K562 (cell line): ENCODE measurements around the gene PDE11A. TPM values are rescaled to one million over a fixed set of nuclear protein-coding genes. Genes with fewer than 3 reads are reported as not detected.

Source experiments
- DPF2 ChIP-seq: fragments of 450-650 bp; IDR thresholded peaks from 2 replicates; pipeline ENCODE4 v1.6.1; 2016
- ELF1 ChIP-seq: fragments of 200-800 bp; sonication (Bioruptor generic); IDR thresholded peaks from 2 replicates; pipeline ENCODE4 v1.6.1; 2016; ENCODE audit warnings: missing genetic modification characterization, missing compliant biosample characterization
- L3MBTL2 ChIP-seq: fragments of 450-650 bp; IDR thresholded peaks from 2 replicates; pipeline ENCODE4 v1.6.1; 2016; ENCODE audit warnings: mild to moderate bottlenecking, moderate library complexity
- polyA plus RNA-seq, 8 experiments: library from polyadenylated mRNA; depleted of rRNA in 4 of 8; stranded (reverse) in 5 of 8; unstranded in 3 of 8; fragments of >200 nt; fragmentation: Nextera tagmentation in 2 of 8; fragmentation: Illumina TruSeq in 1 of 8; extraction: Ambion mirVana in 2 of 8; extraction: Trizol in 1 of 8; gene quantifications; 2 replicates each; pipeline versions ENCODE4 v1.2.1 to v1.2.3, GENCODE V29; 2011 to 2014; ENCODE audit warnings: inconsistent platforms in 1 of 8, missing spikeins in 1 of 8
- total RNA-seq, 7 experiments: library from RNA; depleted of rRNA in 6 of 7; stranded (reverse); fragments of >200 nt in 6 of 7; fragmentation: Illumina TruSeq in 2 of 7; extraction: Trizol in 2 of 7; gene quantifications; 2 replicates each; pipeline versions ENCODE4 v1.2.1 to v1.2.3, GENCODE V29; 2011 to 2021; ENCODE audit warnings: low replicate concordance in 1 of 7
- TF ChIP-seq, protein P1 (sequence below): fragments of 250-450 bp; sonication (Bioruptor Pico); IDR thresholded peaks from 2 replicates; pipeline ENCODE4 v1.4.0; 2020
- TF ChIP-seq, protein P2 (sequence below): fragments of 250-450 bp; sonication (Bioruptor Pico); IDR thresholded peaks from 2 replicates; pipeline ENCODE4 v1.6.1; 2021; ENCODE audit warnings: mild to moderate bottlenecking

Gene PDE11A
- total and polyA plus RNA-seq, 9 of the 15 experiments (the other 6 are each of a cell fraction or from before 2014, with no cell fraction given), result 3.2 to 22.1 (median 5.7) TPM

DNA sequence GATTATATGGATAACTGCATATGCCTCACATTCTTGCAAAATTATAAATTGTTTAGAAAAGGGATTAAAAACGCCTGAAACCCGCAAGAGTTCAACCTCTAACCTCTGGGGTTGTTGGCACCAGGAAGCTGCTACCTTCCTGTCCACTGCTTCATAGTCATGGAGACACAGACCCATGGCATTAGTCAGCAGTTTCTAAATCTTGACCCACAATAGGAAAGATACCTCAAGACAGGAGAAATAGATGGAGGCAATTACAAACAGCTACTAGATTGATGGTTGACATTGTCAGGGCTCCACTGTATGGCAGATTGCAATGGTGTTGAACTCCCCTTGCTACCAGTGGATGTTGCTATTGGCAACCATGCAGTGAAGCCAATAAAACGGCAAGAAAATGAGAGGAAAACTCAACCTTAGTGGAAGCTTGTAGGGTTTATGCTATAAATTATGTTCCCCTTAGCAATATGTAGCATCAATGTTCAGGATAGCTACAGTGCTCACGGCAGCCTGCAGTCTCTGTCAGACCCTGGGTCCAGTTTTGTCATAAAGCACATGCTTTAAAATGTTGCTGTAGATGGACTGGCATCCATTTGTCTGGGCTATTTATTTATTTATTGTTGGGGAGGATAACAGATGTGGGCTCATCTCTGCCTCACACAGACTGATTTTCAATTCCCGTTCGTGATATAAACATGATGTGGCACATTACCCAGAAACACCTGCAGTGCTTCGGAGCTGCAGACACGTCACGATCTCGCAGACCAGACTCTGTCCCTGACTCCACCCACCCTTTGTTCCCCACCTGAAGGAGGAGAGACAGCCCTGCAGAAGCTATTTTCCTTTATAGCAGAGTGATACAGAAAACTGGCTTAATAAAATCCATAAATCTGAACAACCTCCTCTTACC, 446.6 kb downstream of the PDE11A start (continued):
- TF ChIP-seq, protein P1, sequence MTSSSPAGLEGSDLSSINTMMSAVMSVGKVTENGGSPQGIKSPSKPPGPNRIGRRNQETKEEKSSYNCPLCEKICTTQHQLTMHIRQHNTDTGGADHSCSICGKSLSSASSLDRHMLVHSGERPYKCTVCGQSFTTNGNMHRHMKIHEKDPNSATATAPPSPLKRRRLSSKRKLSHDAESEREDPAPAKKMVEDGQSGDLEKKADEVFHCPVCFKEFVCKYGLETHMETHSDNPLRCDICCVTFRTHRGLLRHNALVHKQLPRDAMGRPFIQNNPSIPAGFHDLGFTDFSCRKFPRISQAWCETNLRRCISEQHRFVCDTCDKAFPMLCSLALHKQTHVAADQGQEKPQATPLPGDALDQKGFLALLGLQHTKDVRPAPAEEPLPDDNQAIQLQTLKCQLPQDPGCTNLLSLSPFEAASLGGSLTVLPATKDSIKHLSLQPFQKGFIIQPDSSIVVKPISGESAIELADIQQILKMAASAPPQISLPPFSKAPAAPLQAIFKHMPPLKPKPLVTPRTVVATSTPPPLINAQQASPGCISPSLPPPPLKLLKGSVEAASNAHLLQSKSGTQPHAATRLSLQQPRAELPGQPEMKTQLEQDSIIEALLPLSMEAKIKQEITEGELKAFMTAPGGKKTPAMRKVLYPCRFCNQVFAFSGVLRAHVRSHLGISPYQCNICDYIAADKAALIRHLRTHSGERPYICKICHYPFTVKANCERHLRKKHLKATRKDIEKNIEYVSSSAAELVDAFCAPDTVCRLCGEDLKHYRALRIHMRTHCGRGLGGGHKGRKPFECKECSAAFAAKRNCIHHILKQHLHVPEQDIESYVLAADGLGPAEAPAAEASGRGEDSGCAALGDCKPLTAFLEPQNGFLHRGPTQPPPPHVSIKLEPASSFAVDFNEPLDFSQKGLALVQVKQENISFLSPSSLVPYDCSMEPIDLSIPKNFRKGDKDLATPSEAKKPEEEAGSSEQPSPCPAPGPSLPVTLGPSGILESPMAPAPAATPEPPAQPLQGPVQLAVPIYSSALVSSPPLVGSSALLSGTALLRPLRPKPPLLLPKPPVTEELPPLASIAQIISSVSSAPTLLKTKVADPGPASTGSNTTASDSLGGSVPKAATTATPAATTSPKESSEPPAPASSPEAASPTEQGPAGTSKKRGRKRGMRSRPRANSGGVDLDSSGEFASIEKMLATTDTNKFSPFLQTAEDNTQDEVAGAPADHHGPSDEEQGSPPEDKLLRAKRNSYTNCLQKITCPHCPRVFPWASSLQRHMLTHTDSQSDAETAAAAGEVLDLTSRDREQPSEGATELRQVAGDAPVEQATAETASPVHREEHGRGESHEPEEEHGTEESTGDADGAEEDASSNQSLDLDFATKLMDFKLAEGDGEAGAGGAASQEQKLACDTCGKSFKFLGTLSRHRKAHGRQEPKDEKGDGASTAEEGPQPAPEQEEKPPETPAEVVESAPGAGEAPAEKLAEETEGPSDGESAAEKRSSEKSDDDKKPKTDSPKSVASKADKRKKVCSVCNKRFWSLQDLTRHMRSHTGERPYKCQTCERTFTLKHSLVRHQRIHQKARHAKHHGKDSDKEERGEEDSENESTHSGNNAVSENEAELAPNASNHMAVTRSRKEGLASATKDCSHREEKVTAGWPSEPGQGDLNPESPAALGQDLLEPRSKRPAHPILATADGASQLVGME (CRISPR knock-in tag), result 0 out of 2 replicates have a peak, but pooled peaks have one; percentile 75
- TF ChIP-seq DPF2 (0 out of 2 replicates have a peak, but pooled peaks have one; percentile 12), L3MBTL2 (peak; percentile 21; the same call in 1 of the 2 replicates), ELF1 (tag) (peak; percentile 64; the same call in 1 of the 2 replicates)
- TF ChIP-seq, protein P2, sequence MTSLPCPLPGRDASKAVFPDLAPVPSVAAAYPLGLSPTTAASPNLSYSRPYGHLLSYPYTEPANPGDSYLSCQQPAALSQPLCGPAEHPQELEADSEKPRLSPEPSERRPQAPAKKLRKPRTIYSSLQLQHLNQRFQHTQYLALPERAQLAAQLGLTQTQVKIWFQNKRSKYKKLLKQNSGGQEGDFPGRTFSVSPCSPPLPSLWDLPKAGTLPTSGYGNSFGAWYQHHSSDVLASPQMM (CRISPR knock-in tag), result no peak
